K562 (cell line): ENCODE data around the gene TXNL1. TPM values are rescaled to one million over a fixed set of nuclear protein-coding genes. Genes with fewer than 3 reads are reported as not detected.

Experiments
- ATF6 ChIP-seq: sonication (generic); formaldehyde crosslinking; IDR thresholded peaks from 2 replicates; pipeline ENCODE4 v1.4.0; 2020; ENCODE audit warnings: mild to moderate bottlenecking, missing genetic modification reagents
- CBX2 ChIP-seq: fragments of 200-600 bp; sonication (generic); IDR thresholded peaks from one replicate; pipeline ENCODE4 v1.6.1; 2012; ENCODE audit warnings: mild to moderate bottlenecking, low read length, inconsistent platforms; ENCODE audit not compliant: insufficient read depth, poor library complexity, severe bottlenecking
- CTBP1 ChIP-seq: fragments of 450-650 bp; IDR thresholded peaks from 2 replicates; pipeline ENCODE4 v1.6.1; 2016; ENCODE audit warnings: borderline replicate concordance
- FUS ChIP-seq: fragments of 200-400 bp; formaldehyde crosslinking; optimal IDR thresholded peaks from 2 replicates; pipeline ENCODE3; 2017; ENCODE audit warnings: low read depth, low read length
- GMEB1 ChIP-seq: fragments of 250-450 bp; sonication (Bioruptor Pico); IDR thresholded peaks from 2 replicates; pipeline ENCODE4 v1.4.0; 2020; ENCODE audit warnings: mild to moderate bottlenecking
- IRF2 ChIP-seq: sonication (generic); formaldehyde crosslinking; IDR thresholded peaks from 2 replicates; pipeline ENCODE4 v1.8.1; 2022; ENCODE audit warnings: mild to moderate bottlenecking, missing genetic modification reagents
- KDM2B ChIP-seq: fragments of 250-450 bp; sonication (Bioruptor Pico); IDR thresholded peaks from 2 replicates; pipeline ENCODE4 v1.8.0; 2021; ENCODE audit warnings: mild to moderate bottlenecking, moderate library complexity
- MAFK ChIP-seq: IDR thresholded peaks from 2 replicates; pipeline ENCODE4 v1.6.1; 2011; ENCODE audit warnings: low read length, improper control_type of control experiment
- MEIS2 ChIP-seq: fragments of 450-650 bp; IDR thresholded peaks from 2 replicates; pipeline ENCODE4 v1.6.1; 2014; ENCODE audit warnings: mild to moderate bottlenecking; ENCODE audit not compliant: partially characterized antibody
- NCOR1 ChIP-seq: fragments of 450-650 bp; IDR thresholded peaks from 2 replicates; pipeline ENCODE4 v1.6.1; 2016; ENCODE audit warnings: mild to moderate bottlenecking, moderate library complexity
- PATZ1 ChIP-seq: fragments of 250-450 bp; sonication (Bioruptor Pico); IDR thresholded peaks from 2 replicates; pipeline ENCODE4 v1.5.0; 2020; ENCODE audit warnings: mild to moderate bottlenecking, borderline replicate concordance
- POLR2G ChIP-seq: fragments of 200-400 bp; formaldehyde crosslinking; IDR thresholded peaks from 2 replicates; pipeline ENCODE4 v1.6.1; 2017; ENCODE audit warnings: low read depth, mild to moderate bottlenecking, antibody characterized with exemption, low read length, moderate library complexity
- SAP30 ChIP-seq: fragments of 200-600 bp; sonication (generic); IDR thresholded peaks from 2 replicates; pipeline ENCODE4 v1.6.1; 2012; ENCODE audit warnings: borderline replicate concordance, low read depth, mild to moderate bottlenecking, moderate library complexity, low read length, control low read depth, inconsistent platforms; ENCODE audit not compliant: insufficient read depth, poor library complexity, severe bottlenecking
- SMARCA5 ChIP-seq: fragments of 450-650 bp; IDR thresholded peaks from 2 replicates; pipeline ENCODE4 v1.6.1; 2016
- TCF7L2 ChIP-seq: fragments of 150-350 bp; IDR thresholded peaks from 2 replicates; pipeline ENCODE4 v1.6.1; 2016; ENCODE audit warnings: low read depth, mild to moderate bottlenecking, low read length, moderate library complexity
- ZBTB12 ChIP-seq: fragments of 250-450 bp; sonication (Bioruptor Pico); IDR thresholded peaks from 2 replicates; pipeline ENCODE4 v1.4.0; 2020
- ZBTB8A ChIP-seq: fragments of 450-650 bp; IDR thresholded peaks from 2 replicates; pipeline ENCODE4 v1.6.1; 2018; ENCODE audit warnings: mild to moderate bottlenecking, moderate library complexity; ENCODE audit not compliant: partially characterized antibody
- ZNF174 ChIP-seq: fragments of 250-450 bp; sonication (Bioruptor Pico); IDR thresholded peaks from 2 replicates; pipeline ENCODE4 v1.4.0; 2020; ENCODE audit warnings: mild to moderate bottlenecking
- ZNF77 ChIP-seq: fragments of 250-450 bp; sonication (Bioruptor Pico); IDR thresholded peaks from 2 replicates; pipeline ENCODE4 v1.5.0; 2020
- polyA plus RNA-seq, 8 experiments: library from polyadenylated mRNA; depleted of rRNA in 4 of 8; stranded (reverse) in 5 of 8; unstranded in 3 of 8; fragments of >200 nt; fragmentation: Nextera tagmentation in 2 of 8; fragmentation: Illumina TruSeq in 1 of 8; extraction: Ambion mirVana in 2 of 8; extraction: Trizol in 1 of 8; gene quantifications; 2 replicates each; pipeline versions ENCODE4 v1.2.1 to v1.2.3, GENCODE V29; 2011 to 2014; ENCODE audit warnings: inconsistent platforms in 1 of 8, missing spikeins in 1 of 8
- total RNA-seq, 7 experiments: library from RNA; depleted of rRNA in 6 of 7; stranded (reverse); fragments of >200 nt in 6 of 7; fragmentation: Illumina TruSeq in 2 of 7; extraction: Trizol in 2 of 7; gene quantifications; 2 replicates each; pipeline versions ENCODE4 v1.2.1 to v1.2.3, GENCODE V29; 2011 to 2021; ENCODE audit warnings: low replicate concordance in 1 of 7
- TF ChIP-seq, protein P1 (sequence below): fragments of 450-650 bp; IDR thresholded peaks from 2 replicates; pipeline ENCODE4 v1.6.1; 2017; ENCODE audit warnings: mild to moderate bottlenecking, moderate library complexity

Gene TXNL1
- total and polyA plus RNA-seq, 9 of the 15 experiments (the other 6 are each of a cell fraction or from before 2014, with no cell fraction given), result 45.4 to 103 (median 65.7) TPM

GRCh38 chr18:56650944-56651770, 12.8 kb upstream of the TXNL1 start, which contains the start of gene WDR7 (continued):
- TF ChIP-seq TCF7L2, result no peak
- TF ChIP-seq ZNF174 (CRISPR knock-in tag), result no peak
- TF ChIP-seq POLR2G, result peak; percentile 85
- TF ChIP-seq ZNF77 (CRISPR knock-in tag), result no peak
- no peak for TF ChIP-seq KDM2B (CRISPR knock-in tag)
- TF ChIP-seq CBX2, result no peak
- no peak for TF ChIP-seq ZBTB12
- no peak for TF ChIP-seq IRF2
- no peak for TF ChIP-seq ATF6 (CRISPR knock-in tag)
- TF ChIP-seq, protein P1, sequence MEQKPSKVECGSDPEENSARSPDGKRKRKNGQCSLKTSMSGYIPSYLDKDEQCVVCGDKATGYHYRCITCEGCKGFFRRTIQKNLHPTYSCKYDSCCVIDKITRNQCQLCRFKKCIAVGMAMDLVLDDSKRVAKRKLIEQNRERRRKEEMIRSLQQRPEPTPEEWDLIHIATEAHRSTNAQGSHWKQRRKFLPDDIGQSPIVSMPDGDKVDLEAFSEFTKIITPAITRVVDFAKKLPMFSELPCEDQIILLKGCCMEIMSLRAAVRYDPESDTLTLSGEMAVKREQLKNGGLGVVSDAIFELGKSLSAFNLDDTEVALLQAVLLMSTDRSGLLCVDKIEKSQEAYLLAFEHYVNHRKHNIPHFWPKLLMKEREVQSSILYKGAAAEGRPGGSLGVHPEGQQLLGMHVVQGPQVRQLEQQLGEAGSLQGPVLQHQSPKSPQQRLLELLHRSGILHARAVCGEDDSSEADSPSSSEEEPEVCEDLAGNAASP, result no peak
- no peak for TF ChIP-seq SMARCA5
- no peak for TF ChIP-seq ZBTB8A
- peak; percentile 65 for TF ChIP-seq SAP30
- TF ChIP-seq MEIS2, result peak; percentile 82
- no peak for TF ChIP-seq FUS
- peak; percentile 36; the same call in 1 of the 2 replicates for TF ChIP-seq NCOR1
- TF ChIP-seq CTBP1, result peak; percentile 83; the same call in 1 of the 2 replicates
- TF ChIP-seq PATZ1 (CRISPR knock-in tag), result no peak
- no peak for TF ChIP-seq GMEB1 (CRISPR knock-in tag)
- no peak for TF ChIP-seq MAFK
